Neural progenitor cell (in vitro differentiated cells): Measurements from ENCODE around the gene LIPC. TPM values are rescaled to one million over a fixed set of nuclear protein-coding genes. Genes with fewer than 3 reads are reported as not detected.

ENCODE experiments used
- DNase-seq: peaks from one replicate; pipeline ENCODE4 v3.0.0-alpha.2; 2016; ENCODE audit warnings: low spot score
- H2AFZ ChIP-seq: fragments of 200-600 bp; sonication (generic); replicated peaks from 2 replicates; pipeline ENCODE4 v1.6.1; 2016; ENCODE audit warnings: antibody characterized with exemption
- H3F3A ChIP-seq: fragments of 200-600 bp; sonication (generic); 2 replicates; pipeline ENCODE4 v1.6.1; 2016; ENCODE audit warnings: antibody characterized with exemption, low read depth
- H3K27ac ChIP-seq: fragments of 200-600 bp; sonication (generic); 2 replicates; pipeline ENCODE4 v1.5.1; 2016; ENCODE audit warnings: mild to moderate bottlenecking
- H3K27me3 ChIP-seq: fragments of 200-600 bp; sonication (generic); 2 replicates; pipeline ENCODE4 v1.6.1; 2016; ENCODE audit warnings: mild to moderate bottlenecking, moderate library complexity
- H3K36me3 ChIP-seq: fragments of 200-600 bp; sonication (generic); 2 replicates; pipeline ENCODE4 v1.5.1; 2016
- H3K4me1 ChIP-seq: fragments of 200-600 bp; sonication (generic); 2 replicates; pipeline ENCODE4 v1.6.1; 2016; ENCODE audit warnings: mixed run types
- H3K4me2 ChIP-seq: fragments of 200-600 bp; sonication (generic); 2 replicates; pipeline ENCODE4 v1.6.1; 2016
- H3K4me3 ChIP-seq: fragments of 200-600 bp; sonication (generic); 2 replicates; pipeline ENCODE4 v1.5.1; 2016
- H3K79me2 ChIP-seq: fragments of 200-600 bp; sonication (generic); 2 replicates; pipeline ENCODE4 v1.6.1; 2016; ENCODE audit warnings: low read depth
- H3K9ac ChIP-seq: fragments of 200-600 bp; sonication (generic); 2 replicates; pipeline ENCODE4 v1.6.1; 2016
- H3K9me3 ChIP-seq: fragments of 200-600 bp; sonication (generic); 2 replicates; pipeline ENCODE4 v1.5.1; 2016; ENCODE audit warnings: low read depth
- H4K20me1 ChIP-seq: fragments of 200-600 bp; sonication (generic); 2 replicates; pipeline ENCODE4 v1.6.1; 2016; ENCODE audit warnings: low read depth
- H3K27ac Mint-ChIP-seq: 3 replicates; pipeline ENCODE4 v1.8.0; 2021; ENCODE audit warnings: mixed read lengths
- H3K27me3 Mint-ChIP-seq: 2 replicates; pipeline ENCODE4 v1.8.0; 2022; ENCODE audit warnings: low read depth, mild to moderate bottlenecking, inconsistent platforms, moderate library complexity, mixed read lengths; ENCODE audit not compliant: insufficient read depth
- H3K36me3 Mint-ChIP-seq: 3 replicates; pipeline ENCODE4 v1.8.0; 2021; ENCODE audit warnings: mixed read lengths
- H3K4me1 Mint-ChIP-seq: 3 replicates; pipeline ENCODE4 v1.8.0; 2021; ENCODE audit warnings: mixed read lengths
- H3K4me3 Mint-ChIP-seq: 3 replicates; pipeline ENCODE4 v1.8.0; 2021; ENCODE audit warnings: mild to moderate bottlenecking, moderate library complexity, mixed read lengths
- H3K9me3 Mint-ChIP-seq: 3 replicates; pipeline ENCODE4 v1.8.0; 2020; ENCODE audit warnings: mixed read lengths
- EZH2 ChIP-seq: fragments of 200-600 bp; sonication (generic); IDR thresholded peaks from 2 replicates; pipeline ENCODE4 v1.6.1; 2017; ENCODE audit warnings: antibody characterized with exemption, mild to moderate bottlenecking, moderate library complexity
- EZH2phosphoT487 ChIP-seq: fragments of 200-600 bp; sonication (generic); IDR thresholded peaks from 2 replicates; pipeline ENCODE4 v1.6.1; 2017; ENCODE audit warnings: antibody characterized with exemption
- total RNA-seq: library from RNA; depleted of rRNA; stranded (reverse); fragments of >200 nt; gene quantifications from 2 replicates; pipeline ENCODE4 v1.2.3, GENCODE V29; 2015; ENCODE audit warnings: low replicate concordance
- TF ChIP-seq, protein P1 (sequence below): fragments of 200-600 bp; sonication (generic); IDR thresholded peaks from 2 replicates; pipeline ENCODE4 v1.5.1; 2017; ENCODE audit warnings: antibody characterized with exemption, mild to moderate bottlenecking

LIPC gene
- total RNA-seq, 1 donor from 2014 or later, result not detected

DNA sequence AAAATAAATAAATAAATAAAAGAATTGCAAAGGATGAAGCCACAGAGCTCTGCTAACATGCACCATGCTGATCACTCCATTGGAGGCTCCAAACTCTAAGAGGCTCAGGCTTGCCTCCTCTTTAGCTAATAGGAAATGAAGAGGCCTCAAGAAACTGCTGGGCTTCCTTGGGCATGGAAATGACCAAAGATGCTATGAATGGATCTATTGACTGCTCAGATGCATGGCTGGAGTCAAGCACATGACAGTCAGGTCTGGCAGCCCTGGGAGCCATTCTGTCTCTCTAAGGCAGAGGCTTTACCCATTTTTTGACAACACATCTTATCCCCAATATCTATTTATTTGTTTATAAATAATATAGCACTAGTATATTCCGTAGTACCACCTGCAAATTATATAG is 5.3 kb upstream of the LIPC start:
- peaks cover 6% of the 10 kb centered on the region for H3K4me1 Mint-ChIP-seq
- no peaks in the 10 kb centered on the region for H3K27me3 Mint-ChIP-seq
- no peaks in the 10 kb centered on the region for H4K20me1 ChIP-seq
- H3K4me3 Mint-ChIP-seq, result no peak overlapping the region
- TF ChIP-seq EZH2, result no peak
- TF ChIP-seq, protein P1, sequence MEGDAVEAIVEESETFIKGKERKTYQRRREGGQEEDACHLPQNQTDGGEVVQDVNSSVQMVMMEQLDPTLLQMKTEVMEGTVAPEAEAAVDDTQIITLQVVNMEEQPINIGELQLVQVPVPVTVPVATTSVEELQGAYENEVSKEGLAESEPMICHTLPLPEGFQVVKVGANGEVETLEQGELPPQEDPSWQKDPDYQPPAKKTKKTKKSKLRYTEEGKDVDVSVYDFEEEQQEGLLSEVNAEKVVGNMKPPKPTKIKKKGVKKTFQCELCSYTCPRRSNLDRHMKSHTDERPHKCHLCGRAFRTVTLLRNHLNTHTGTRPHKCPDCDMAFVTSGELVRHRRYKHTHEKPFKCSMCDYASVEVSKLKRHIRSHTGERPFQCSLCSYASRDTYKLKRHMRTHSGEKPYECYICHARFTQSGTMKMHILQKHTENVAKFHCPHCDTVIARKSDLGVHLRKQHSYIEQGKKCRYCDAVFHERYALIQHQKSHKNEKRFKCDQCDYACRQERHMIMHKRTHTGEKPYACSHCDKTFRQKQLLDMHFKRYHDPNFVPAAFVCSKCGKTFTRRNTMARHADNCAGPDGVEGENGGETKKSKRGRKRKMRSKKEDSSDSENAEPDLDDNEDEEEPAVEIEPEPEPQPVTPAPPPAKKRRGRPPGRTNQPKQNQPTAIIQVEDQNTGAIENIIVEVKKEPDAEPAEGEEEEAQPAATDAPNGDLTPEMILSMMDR, result no peak
- no peak for TF ChIP-seq EZH2phosphoT487
- H2AFZ ChIP-seq, result no peak overlapping the region
- DNase-seq, result no peak
- no peak overlapping the region for H3K4me3 ChIP-seq
- H3K9me3 ChIP-seq, result no peaks in the 10 kb centered on the region
- H3K4me1 ChIP-seq, result peaks cover 5% of the 10 kb centered on the region
- H3K27me3 ChIP-seq, result no peaks in the 10 kb centered on the region
- no peak overlapping the region for H3K4me2 ChIP-seq
- H3K79me2 ChIP-seq, result no peaks in the 10 kb centered on the region
- peaks cover 2% of the 10 kb centered on the region for H3K9me3 Mint-ChIP-seq
- no peaks in the 10 kb centered on the region for H3K36me3 ChIP-seq
- no peaks in the 10 kb centered on the region for H3K36me3 Mint-ChIP-seq
- H3K27ac Mint-ChIP-seq, result no peak overlapping the region
- no peak overlapping the region for H3K9ac ChIP-seq
- no peak overlapping the region for H3K27ac ChIP-seq
- H3F3A ChIP-seq, result no peaks in the 10 kb centered on the region

DNA sequence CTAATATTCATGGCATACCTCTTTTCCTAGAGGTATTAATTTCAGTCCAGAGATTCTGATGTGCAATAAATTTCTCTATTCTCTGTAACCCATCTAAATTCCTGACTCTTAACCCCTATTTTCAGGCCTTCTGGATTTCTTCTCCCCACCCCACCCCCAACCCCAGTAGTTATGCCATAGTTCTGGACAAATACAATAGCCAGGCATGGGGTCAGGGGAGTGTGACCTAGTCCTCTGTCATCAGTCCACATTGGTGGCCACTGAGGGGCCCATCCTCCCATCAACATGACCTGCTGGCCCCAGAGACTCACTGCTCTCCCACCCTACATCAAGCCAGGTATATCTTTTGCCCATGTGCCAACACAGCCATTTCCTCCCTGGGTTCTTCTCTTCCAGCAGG is 3.8 kb upstream of the LIPC start:
- Histone ChIP-seq H4K20me1 (no peaks in the 10 kb centered on the region), H3K4me1 (peaks cover 14% of the 10 kb centered on the region), H3K27ac (no peak overlapping the region), H2AFZ (no peak overlapping the region), H3K79me2 (no peaks in the 10 kb centered on the region), H3K4me2 (no peak overlapping the region), H3K4me3 (no peak overlapping the region), H3K9ac (no peak overlapping the region), H3K27me3 (no peaks in the 10 kb centered on the region), H3F3A (no peaks in the 10 kb centered on the region), H3K36me3 (no peaks in the 10 kb centered on the region), H3K9me3 (no peaks in the 10 kb centered on the region)
- Mint-ChIP-seq H3K27me3 (no peaks in the 10 kb centered on the region), H3K27ac (no peak overlapping the region), H3K9me3 (peaks cover 2% of the 10 kb centered on the region), H3K4me1 (peaks cover 15% of the 10 kb centered on the region), H3K36me3 (no peaks in the 10 kb centered on the region), H3K4me3 (no peak overlapping the region)
- no peak for DNase-seq
- TF ChIP-seq, protein P1, result no peak
- TF ChIP-seq EZH2phosphoT487, result no peak
- TF ChIP-seq EZH2, result no peak

- H3K4me1 Mint-ChIP-seq, result peaks cover 27% of the 10 kb centered on the region
- no peak overlapping the region for H3K27ac ChIP-seq
- H3K36me3 Mint-ChIP-seq, result no peaks in the 10 kb centered on the region
- DNase-seq, result no peak
- H3K27me3 Mint-ChIP-seq, result no peaks in the 10 kb centered on the region
- H3K4me2 ChIP-seq, result no peak overlapping the region
- no peak overlapping the region for H3K27ac Mint-ChIP-seq
- no peak overlapping the region for H3K4me3 ChIP-seq
- peaks cover 2% of the 10 kb centered on the region for H3K9me3 Mint-ChIP-seq
- H3F3A ChIP-seq, result peaks cover 9% of the 10 kb centered on the region
- H3K79me2 ChIP-seq, result no peaks in the 10 kb centered on the region
- no peak overlapping the region for H2AFZ ChIP-seq
- no peak overlapping the region for H3K4me3 Mint-ChIP-seq
- H3K27me3 ChIP-seq, result no peaks in the 10 kb centered on the region
- TF ChIP-seq EZH2phosphoT487 (no peak), EZH2 (no peak)
- TF ChIP-seq, protein P1, result no peak
- no peaks in the 10 kb centered on the region for H3K36me3 ChIP-seq
- peaks cover 22% of the 10 kb centered on the region for H3K4me1 ChIP-seq
- H4K20me1 ChIP-seq, result no peaks in the 10 kb centered on the region
- no peak overlapping the region for H3K9ac ChIP-seq
- no peaks in the 10 kb centered on the region for H3K9me3 ChIP-seq
These were observed 1.5 kb upstream of the LIPC start for GRCh38 chr15:58430224-58430787.
